HAP-1 (cell line): Measurements from ENCODE around the gene EBF3.
A peak's percentile ranks its signal among the peaks of the same experiment; 100 is the strongest.

Experiments used
- DNase-seq, 2 experiments: peaks; one replicate each; pipeline ENCODE4 v3.0.0-alpha.2; 2016 to 2020; ENCODE audit warnings: low spot score in 2 of 2
- H3K27me3 ChIP-seq: fragments of 250-450 bp; sonication (Bioruptor Pico); 2 replicates; pipeline ENCODE4 v1.5.1; 2020; ENCODE audit warnings: low read depth, mild to moderate bottlenecking, moderate library complexity
- H3K36me3 ChIP-seq: fragments of 250-450 bp; sonication (Bioruptor Pico); replicated peaks from 2 replicates; pipeline ENCODE4 v1.5.1; 2020; ENCODE audit warnings: mild to moderate bottlenecking
- H3K4me1 ChIP-seq: fragments of 250-450 bp; sonication (Bioruptor Pico); 2 replicates; pipeline ENCODE4 v1.5.1; 2020; ENCODE audit warnings: mild to moderate bottlenecking
- H3K4me3 ChIP-seq: fragments of 250-450 bp; sonication (Bioruptor Pico); 2 replicates; pipeline ENCODE4 v1.5.1; 2020; ENCODE audit warnings: mild to moderate bottlenecking, moderate library complexity
- H3K9me3 ChIP-seq: fragments of 250-450 bp; sonication (Bioruptor Pico); 2 replicates; pipeline ENCODE4 v1.5.1; 2020; ENCODE audit warnings: mild to moderate bottlenecking, moderate library complexity
- in situ Hi-C: fragments of 300-500 bp; cut with MboI; formaldehyde crosslinking; loops from 3 replicates; pipeline ENCODE4 v1.14.3; 2020; ENCODE audit warnings: low sequenced_read_pairs, inconsistent platforms, mixed read lengths

EBF3 gene

DNA sequence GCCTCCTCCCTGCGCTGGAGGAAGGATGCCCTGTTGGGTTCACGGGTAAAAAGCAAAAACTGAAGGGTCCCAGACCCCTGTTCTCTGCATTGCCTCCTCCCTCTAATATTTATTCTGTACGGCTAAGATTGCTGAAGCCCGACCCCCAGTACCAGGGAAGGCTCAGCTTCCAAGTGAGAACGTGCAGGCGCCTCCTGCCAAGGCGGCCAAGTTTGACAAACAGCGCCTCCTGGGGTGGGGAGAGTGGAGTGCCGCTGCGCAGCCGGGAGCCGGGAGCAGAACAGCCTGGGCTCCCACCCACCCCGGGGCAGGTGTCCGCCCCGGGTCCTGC lies 4.7 kb upstream of the EBF3 start:
- peak in 1 of 2 experiments; percentile 65 for DNase-seq
- H3K4me1 ChIP-seq = peaks cover 11% of the 10 kb centered on the region
- no peaks in the 10 kb centered on the region for H3K36me3 ChIP-seq
- H3K9me3 ChIP-seq = peaks cover 8% of the 10 kb centered on the region
- H3K27me3 ChIP-seq = peaks cover 16% of the 10 kb centered on the region
- in situ Hi-C loops = loop anchor here (10.0 to 25.0 kb wide), 4 partner anchors 166 to 1832 kb away; partner anchors contain the start of genes GLRX3, MGMT and MKI67
- no peak overlapping the region for H3K4me3 ChIP-seq

DNA sequence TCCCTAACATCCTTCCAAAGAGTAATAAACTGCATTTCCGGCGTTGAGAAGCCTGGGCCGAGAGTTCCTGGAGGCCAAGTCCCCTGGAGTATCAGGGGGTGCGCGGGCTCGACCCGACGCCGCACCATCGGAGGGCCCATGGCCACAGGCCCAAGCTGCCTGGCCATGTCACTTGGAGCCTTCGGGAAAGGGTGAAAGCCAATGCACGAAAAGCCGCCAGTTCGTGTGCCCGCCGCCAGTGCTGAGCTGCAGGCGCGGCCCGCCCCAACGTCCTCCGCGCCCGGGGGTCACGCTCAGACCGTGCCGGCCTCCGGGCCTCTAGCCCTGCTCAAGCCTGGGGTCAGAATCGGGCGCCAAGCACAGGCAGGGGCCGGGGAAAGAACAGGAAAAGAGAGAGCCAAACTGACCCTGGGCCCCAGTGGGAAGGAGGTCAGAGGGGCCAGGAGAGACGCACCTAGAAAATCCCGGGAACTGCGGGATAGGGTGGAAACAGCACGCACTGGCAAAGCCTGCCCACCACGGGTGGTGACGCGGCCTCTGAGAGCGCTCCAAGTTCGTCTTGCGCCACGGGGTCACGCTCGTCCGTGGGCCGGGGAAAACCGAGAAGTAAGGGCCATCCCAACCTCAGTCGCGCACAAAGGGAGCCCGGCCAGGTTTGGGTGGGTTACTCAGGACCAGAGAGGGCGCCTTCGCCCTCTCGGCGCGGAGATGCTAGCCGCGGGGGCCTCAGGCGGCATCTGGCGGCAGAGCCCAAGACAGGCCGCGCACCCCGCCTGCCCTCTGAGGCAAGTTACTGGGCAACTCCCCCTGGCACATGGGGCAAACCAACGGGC lies 4.2 kb upstream of the EBF3 start:
- no peak for DNase-seq
- Histone ChIP-seq H3K4me3 (no peak overlapping the region), H3K9me3 (peaks cover 8% of the 10 kb centered on the region), H3K27me3 (peaks cover 16% of the 10 kb centered on the region), H3K36me3 (no peaks in the 10 kb centered on the region), H3K4me1 (peaks cover 11% of the 10 kb centered on the region)
- in situ Hi-C loops = loop anchor here (10.0 to 25.0 kb wide), 4 partner anchors 167 to 1831 kb away; partner anchors contain the start of genes GLRX3, MGMT and MKI67

DNA sequence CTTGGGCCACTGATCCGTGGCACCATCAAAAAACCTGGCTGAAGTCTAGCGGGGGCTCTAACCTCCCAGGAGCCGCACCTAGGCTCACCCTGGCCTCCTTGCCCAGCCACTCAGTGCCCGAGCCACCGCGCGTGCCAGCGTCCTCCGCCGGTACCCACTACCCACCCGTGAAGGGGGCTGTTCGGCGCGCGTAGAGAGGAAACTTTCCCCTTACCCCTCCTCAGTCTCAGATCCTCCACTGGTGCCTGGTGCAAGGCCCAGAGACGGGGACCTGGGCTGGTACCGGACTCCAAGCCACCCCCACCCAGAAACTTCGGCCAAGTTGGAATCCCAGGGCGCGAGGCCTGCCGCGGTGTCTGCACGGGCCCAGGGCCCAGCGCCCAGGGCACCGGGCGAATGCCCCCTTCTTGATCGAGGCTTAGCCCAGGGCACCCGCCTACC lies 3.5 kb upstream of the EBF3 start:
- H3K4me3 ChIP-seq = no peak overlapping the region
- in situ Hi-C loops = loop anchor here (10.0 to 25.0 kb wide), 4 partner anchors 167 to 1830 kb away; partner anchors contain the start of genes GLRX3, MGMT and MKI67
- H3K36me3 ChIP-seq = 0 out of 2 replicates have a peak, but pooled peaks cover 1% of the 10 kb centered on the region
- peaks cover 11% of the 10 kb centered on the region for H3K4me1 ChIP-seq
- H3K27me3 ChIP-seq = peaks cover 16% of the 10 kb centered on the region
- peaks cover 8% of the 10 kb centered on the region for H3K9me3 ChIP-seq
- DNase-seq = no peak

DNA sequence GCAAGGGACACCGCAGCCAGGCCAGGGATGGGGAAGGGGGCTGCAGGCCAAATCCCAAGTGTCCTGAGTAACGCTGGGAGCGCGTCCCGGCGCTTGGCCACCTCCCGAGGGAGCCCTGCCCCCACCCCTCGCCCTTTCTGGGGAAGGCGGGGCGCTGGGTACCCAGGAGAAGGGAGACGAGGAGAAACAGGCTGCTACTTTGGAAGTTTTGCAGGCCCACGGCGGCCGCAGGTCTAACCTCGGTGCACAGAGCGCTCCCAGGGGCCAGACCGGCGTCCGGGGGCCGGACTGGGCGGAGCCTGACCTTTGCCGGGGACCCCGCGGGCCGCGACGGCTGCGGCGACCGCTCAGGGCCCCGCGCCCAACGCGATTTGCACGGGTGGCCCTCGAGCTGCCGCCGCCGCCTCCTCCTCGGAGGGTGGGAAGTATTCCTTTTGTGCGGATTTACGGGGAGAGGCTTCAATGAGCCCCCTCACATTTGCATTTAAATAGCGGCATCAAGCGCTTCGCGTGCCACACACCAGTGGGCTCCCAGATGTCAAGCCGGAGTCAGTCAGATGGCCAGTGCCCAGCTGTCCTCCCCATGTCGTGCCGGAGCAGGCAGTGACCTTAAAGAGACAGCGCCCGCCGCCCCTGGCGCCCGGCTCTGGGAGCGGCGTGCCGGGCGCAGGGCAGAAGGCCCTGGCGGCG lies 3.0 kb upstream of the EBF3 start:
- H3K27me3 ChIP-seq = peaks cover 11% of the 10 kb centered on the region
- H3K9me3 ChIP-seq = peaks cover 8% of the 10 kb centered on the region
- DNase-seq = peak; percentile 30 to 64
- in situ Hi-C loops = loop anchor here (10.0 to 25.0 kb wide), 4 partner anchors 168 to 1830 kb away; partner anchors contain the start of genes GLRX3, MGMT and MKI67
- no peak overlapping the region for H3K4me3 ChIP-seq
- H3K36me3 ChIP-seq = peaks cover 2% of the 10 kb centered on the region; the same call in 1 of the 2 replicates
- peaks cover 10% of the 10 kb centered on the region for H3K4me1 ChIP-seq

DNA sequence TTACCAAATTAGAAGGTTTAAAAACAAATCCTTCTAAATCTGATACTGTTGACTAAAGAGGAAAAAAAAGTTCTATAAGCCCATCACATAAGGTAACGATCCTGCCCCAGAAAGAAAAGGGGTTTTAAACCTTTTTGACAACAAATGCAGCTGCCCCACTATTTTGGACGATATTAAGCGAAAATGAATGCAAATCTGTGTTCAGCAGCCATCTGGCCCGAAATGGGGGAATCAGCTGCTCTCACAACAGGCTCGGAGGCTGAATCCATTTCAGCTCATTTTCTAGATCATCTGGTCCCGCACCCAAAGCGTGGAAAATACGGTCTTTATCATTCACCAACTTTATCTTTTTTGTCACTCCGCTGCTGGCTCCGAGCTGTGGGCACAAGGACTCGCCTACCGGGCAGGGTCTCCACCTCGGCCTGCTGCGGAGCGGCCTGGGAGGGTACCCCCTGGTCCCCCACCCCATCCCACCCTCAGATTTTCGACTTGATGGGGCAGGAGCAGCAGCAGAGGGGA lies 2.4 kb upstream of the EBF3 start:
- Histone ChIP-seq H3K4me3 (no peak overlapping the region), H3K36me3 (peaks cover 2% of the 10 kb centered on the region; the same call in 1 of the 2 replicates), H3K4me1 (peaks cover 14% of the 10 kb centered on the region), H3K9me3 (peaks cover 8% of the 10 kb centered on the region), H3K27me3 (peaks cover 9% of the 10 kb centered on the region)
- in situ Hi-C loops = loop anchor here (10.0 to 25.0 kb wide), 4 partner anchors 168 to 1829 kb away; partner anchors contain the start of genes GLRX3, MGMT and MKI67
- no peak for DNase-seq

DNA sequence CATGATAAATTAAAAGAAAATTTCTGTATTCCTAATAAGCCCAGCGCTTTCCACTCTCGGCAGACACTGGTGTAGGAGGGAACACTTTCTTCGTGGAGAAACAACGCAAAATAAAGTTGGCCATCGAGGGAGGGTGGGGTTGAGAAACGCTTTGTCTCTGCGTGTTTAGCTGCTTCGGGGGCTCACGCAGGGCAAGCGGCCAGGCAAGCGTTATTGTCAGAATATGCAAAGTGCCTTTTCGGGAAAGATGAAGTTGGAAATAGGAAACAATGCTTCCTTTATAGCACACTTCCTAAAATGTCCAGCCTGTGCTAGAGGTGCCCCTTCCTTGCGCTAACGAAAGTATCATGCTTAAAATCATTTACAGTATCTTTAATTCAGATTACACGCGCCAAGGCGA lies 1.9 kb upstream of the EBF3 start:
- H3K4me1 ChIP-seq = peaks cover 17% of the 10 kb centered on the region
- H3K9me3 ChIP-seq = peaks cover 8% of the 10 kb centered on the region
- H3K36me3 ChIP-seq = peaks cover 2% of the 10 kb centered on the region; the same call in 1 of the 2 replicates
- no peak for DNase-seq
- H3K4me3 ChIP-seq = no peak overlapping the region
- in situ Hi-C loops = loop anchor here (10.0 to 25.0 kb wide), 4 partner anchors 169 to 1829 kb away; partner anchors contain the start of genes GLRX3, MGMT and MKI67
- H3K27me3 ChIP-seq = peaks cover 9% of the 10 kb centered on the region

DNA sequence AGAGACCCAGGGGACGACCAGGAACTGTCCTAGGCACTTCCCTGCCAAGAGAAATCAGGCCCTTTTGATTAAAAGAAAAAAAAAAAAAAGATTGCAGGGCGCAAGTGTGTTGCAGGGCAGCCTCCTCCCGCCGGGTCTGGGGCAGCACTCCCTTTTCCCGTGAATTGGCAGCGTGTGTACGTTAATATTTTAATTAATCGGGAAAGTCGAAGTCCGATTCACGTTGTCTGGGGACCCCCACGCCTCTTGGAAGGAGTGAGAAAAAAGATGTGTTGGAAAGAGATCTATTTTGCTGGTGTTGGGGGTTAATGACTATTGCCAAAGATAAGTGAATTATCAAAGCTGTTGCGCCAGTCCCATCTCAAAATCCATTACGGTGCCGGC lies 1.3 kb upstream of the EBF3 start:
- DNase-seq = no peak
- Histone ChIP-seq H3K27me3 (peaks cover 7% of the 10 kb centered on the region), H3K4me1 (peaks cover 20% of the 10 kb centered on the region), H3K9me3 (peaks cover 8% of the 10 kb centered on the region), H3K4me3 (no peak overlapping the region), H3K36me3 (peaks cover 2% of the 10 kb centered on the region; the same call in 1 of the 2 replicates)
- in situ Hi-C loops = loop anchor here (10.0 to 25.0 kb wide), 4 partner anchors 169 to 1828 kb away; partner anchors contain the start of genes GLRX3, MGMT and MKI67

DNA sequence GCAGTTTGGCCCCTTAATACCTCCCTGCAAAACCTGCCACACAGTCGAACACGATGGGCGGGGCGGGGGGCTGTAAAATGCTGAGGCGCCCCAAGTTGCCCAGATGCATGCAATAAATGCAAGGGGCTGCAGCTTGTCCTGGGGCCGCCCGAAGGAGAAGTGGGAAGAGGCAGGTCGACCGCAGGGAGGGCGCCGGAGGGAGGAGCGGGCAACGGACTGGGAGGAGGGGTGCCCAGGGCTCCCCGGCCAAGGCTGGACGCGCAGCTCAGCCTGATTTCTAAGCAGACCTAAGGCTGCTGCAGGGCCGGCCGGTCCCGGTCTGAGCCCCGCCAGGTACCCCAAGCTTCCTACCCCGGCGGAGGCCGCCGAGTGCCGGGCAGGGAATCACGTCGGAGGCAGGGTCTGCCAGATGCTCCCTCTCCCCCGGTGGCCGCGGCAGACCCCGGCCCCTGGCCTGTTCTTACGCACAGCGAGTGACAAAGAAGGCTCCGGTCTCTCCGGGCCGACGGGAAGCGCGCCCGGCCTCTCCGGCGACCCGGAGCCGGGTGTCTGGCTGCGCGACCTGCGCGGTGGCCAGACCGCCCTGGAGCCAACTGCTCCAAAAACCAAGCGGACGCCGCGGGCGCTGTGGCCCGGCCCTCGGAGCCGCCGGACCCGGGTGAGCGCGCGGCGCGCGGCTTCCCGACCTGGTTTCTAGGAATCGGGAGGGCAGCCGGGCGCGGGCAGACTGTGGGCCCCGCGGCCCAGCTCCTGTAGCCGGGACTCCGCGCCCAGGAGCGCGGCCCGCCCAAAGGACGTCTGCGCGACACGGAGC lies 744 bp upstream of the EBF3 start:
- in situ Hi-C loops = loop anchor here (5.0 to 25.0 kb wide), 5 partner anchors 118 to 1828 kb away; partner anchors contain the start of genes GLRX3, MGMT and MKI67
- Histone ChIP-seq H3K36me3 (peaks cover 2% of the 10 kb centered on the region; the same call in 1 of the 2 replicates), H3K9me3 (peaks cover 4% of the 10 kb centered on the region), H3K4me3 (peak overlapping the region; percentile 39), H3K27me3 (peaks cover under 1% of the 10 kb centered on the region), H3K4me1 (peaks cover 21% of the 10 kb centered on the region)
- DNase-seq = peak in 1 of 2 experiments; percentile 41

DNA sequence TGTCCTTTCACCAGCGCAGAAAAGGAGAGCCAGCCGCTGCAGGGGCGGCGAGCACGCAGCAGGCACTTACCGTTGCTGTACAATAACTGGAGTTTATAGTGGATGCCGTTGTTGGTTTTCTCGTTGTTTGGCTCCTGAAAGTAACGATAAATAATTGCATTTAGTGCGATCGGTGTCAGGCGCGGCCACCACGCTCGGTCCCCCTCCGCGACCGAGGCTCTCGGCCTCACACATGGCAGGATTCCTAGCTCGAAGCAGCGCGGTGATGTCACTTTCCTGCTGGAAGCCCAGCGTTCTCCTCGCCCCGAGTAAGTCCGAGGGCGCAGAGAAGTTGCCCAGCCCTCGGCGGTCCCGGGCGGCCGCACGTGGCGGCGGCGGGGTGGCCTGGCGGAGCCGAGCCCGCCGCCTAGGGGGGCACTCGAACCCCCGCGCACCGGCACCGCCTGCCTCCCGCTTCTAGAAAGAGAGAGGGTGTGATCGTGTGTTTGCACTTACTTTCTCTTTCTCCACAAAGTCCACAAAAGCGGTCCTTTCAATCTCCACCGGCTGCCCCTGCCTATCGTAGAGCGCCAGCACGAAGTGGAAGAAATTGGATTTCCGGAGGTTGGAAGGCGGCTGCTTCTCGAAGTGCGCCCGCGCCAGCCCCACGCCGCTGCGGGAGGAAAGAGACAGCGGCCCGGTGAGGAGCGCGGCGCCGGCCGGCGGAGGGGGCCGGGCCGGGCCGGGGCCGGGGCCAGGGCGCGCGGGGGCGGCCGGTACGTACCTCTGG lies 1.0 kb downstream of the EBF3 start:
- Histone ChIP-seq H3K9me3 (no peaks in the 10 kb centered on the region), H3K36me3 (peaks cover 2% of the 10 kb centered on the region), H3K4me1 (peaks cover 30% of the 10 kb centered on the region), H3K27me3 (no peaks in the 10 kb centered on the region), H3K4me3 (peak overlapping the region; percentile 49)
- in situ Hi-C loops = loop anchor here (5.0 to 25.0 kb wide), 5 partner anchors 116 to 1826 kb away; partner anchors contain the start of genes GLRX3, MGMT and MKI67
- peak in 1 of 2 experiments; percentile 53 for DNase-seq

DNA sequence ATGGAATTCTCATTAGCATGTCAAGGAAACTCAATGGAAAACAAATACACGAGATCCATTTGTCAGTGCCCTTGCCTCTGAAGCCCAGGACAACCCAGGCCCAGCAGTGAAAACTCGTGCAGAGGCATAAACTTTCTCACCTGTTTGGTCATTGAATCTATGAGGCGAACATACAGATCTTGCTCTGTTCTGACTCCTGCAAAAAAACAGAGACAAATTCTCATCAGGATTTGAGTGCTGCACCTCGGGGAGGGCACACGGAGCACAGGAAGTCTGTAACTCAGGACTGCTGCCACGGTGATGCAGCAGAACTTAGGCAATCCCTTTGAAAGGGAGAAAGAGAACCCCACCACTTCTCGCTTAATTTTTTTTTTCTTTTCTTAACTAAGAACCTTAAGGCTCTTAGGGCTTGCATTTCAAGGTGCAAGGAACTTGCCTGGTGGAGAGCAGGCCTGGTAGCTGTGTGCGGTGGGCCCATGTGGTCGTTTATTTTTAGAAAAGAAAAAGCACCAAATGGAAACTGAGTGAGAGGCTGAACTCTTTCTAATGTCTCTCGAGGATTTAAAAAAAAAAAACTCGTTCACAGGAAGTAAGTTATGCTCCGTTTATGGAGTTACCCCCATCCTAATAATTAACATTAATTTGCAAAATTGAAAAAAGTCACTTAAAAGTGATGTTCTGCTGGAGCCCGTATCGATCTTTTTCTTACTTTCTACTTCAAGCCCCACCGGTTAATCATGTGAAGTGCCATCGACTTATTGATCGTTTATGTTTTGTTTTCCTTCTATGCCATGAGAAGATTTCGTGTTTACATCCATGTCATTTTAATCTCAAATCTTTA lies 1.8 kb downstream of the EBF3 start:
- in situ Hi-C loops = loop anchor here (5.0 to 25.0 kb wide), 5 partner anchors 115 to 1825 kb away; partner anchors contain the start of genes GLRX3, MGMT and MKI67
- Histone ChIP-seq H3K36me3 (peaks cover 8% of the 10 kb centered on the region), H3K9me3 (no peaks in the 10 kb centered on the region), H3K27me3 (no peaks in the 10 kb centered on the region), H3K4me3 (peak overlapping the region; percentile 49), H3K4me1 (peaks cover 37% of the 10 kb centered on the region)
- peak; percentile 39 to 41 for DNase-seq

DNA sequence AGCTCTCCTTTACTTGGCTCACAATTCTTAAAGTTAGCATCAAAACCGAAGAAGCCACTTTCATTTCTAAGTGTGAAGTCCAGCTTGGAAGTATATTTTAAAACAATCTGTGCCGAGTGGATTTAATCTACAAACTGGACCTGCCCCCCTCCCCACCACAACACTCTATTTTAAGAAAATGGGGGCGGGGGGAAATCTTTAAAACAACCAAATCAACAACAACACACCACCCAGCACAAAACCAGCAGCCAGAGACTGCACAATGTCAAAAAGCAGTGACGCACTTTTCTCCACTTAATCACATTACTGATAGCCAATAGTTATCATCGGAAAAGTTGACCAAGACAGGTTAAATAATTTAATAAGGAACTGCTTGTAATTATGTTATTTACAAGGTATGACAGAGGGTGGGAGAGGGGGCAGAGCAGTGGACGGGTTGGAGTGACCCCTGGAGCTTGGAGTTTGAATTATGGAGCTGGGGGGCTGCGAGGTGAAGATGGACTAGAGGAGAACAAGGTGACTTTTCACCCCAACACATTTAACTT lies 2.8 kb downstream of the EBF3 start:
- Histone ChIP-seq H3K36me3 (peaks cover 8% of the 10 kb centered on the region), H3K9me3 (no peaks in the 10 kb centered on the region), H3K27me3 (no peaks in the 10 kb centered on the region), H3K4me3 (peak overlapping the region; percentile 49), H3K4me1 (peaks cover 41% of the 10 kb centered on the region)
- DNase-seq = no peak
- in situ Hi-C loops = loop anchor here (5.0 to 25.0 kb wide), 5 partner anchors 114 to 1824 kb away; partner anchors contain the start of genes GLRX3, MGMT and MKI67
